Progenitor cell of endocrine pancreas (in vitro differentiated cells): ENCODE data around the gene BMP15. TPM values are rescaled to one million over a fixed set of nuclear protein-coding genes. Genes with fewer than 3 reads are reported as not detected.

Experiments used
- DNase-seq: peaks from one replicate; pipeline ENCODE4 v3.0.0; 2021; ENCODE audit warnings: low spot score; ENCODE audit not compliant: unreplicated experiment
- H3K27ac Mint-ChIP-seq: 2 replicates; pipeline ENCODE4 v1.8.0; 2021; ENCODE audit warnings: mild to moderate bottlenecking, moderate library complexity, mixed read lengths
- H3K27me3 Mint-ChIP-seq: 2 replicates; pipeline ENCODE4 v1.8.0; 2021; ENCODE audit warnings: mixed read lengths
- H3K36me3 Mint-ChIP-seq: 2 replicates; pipeline ENCODE4 v1.8.0; 2022; ENCODE audit warnings: mixed read lengths; ENCODE audit not compliant: insufficient read depth
- H3K4me1 Mint-ChIP-seq: 2 replicates; pipeline ENCODE4 v1.8.0; 2021; ENCODE audit warnings: low read depth, mixed read lengths
- H3K4me3 Mint-ChIP-seq: 2 replicates; pipeline ENCODE4 v1.8.0; 2021; ENCODE audit warnings: low read depth, mild to moderate bottlenecking, moderate library complexity, mixed read lengths
- H3K9me3 Mint-ChIP-seq: 2 replicates; pipeline ENCODE4 v1.8.0; 2021; ENCODE audit warnings: low read depth, mixed read lengths
- CTCF ChIP-seq: fragments of 200-600 bp; sonication (generic); IDR thresholded peaks from one replicate; pipeline ENCODE4 v1.5.0; 2021; ENCODE audit warnings: antibody characterized with exemption, mild to moderate bottlenecking; ENCODE audit not compliant: unreplicated experiment
- total RNA-seq: library from RNA; stranded (reverse); gene quantifications from 2 replicates; pipeline ENCODE4 v1.2.1, GENCODE V29; 2021

BMP15 gene
- total RNA-seq, 1 donor from 2014 or later = not detected

- Mint-ChIP-seq H3K36me3 (no peaks in the 10 kb centered on the region), H3K9me3 (peaks cover 26% of the 10 kb centered on the region), H3K27ac (no peak overlapping the region), H3K4me3 (no peak overlapping the region), H3K4me1 (peaks cover 6% of the 10 kb centered on the region), H3K27me3 (no peaks in the 10 kb centered on the region)
- no peak for DNase-seq
- peak; percentile 32 for TF ChIP-seq CTCF
These were observed 31.1 kb downstream of the BMP15 start for GRCh38 chrX:50941638-50942037.

GRCh38 chrX:50942471-50942870 is 31.9 kb downstream of the BMP15 start:
- H3K27ac Mint-ChIP-seq = no peak overlapping the region
- TF ChIP-seq CTCF = no peak
- peaks cover 6% of the 10 kb centered on the region for H3K4me1 Mint-ChIP-seq
- H3K9me3 Mint-ChIP-seq = peaks cover 26% of the 10 kb centered on the region
- no peak for DNase-seq
- no peaks in the 10 kb centered on the region for H3K36me3 Mint-ChIP-seq
- no peaks in the 10 kb centered on the region for H3K27me3 Mint-ChIP-seq
- H3K4me3 Mint-ChIP-seq = no peak overlapping the region

- Mint-ChIP-seq H3K4me3 (no peak overlapping the region), H3K36me3 (no peaks in the 10 kb centered on the region), H3K27me3 (no peaks in the 10 kb centered on the region), H3K27ac (no peak overlapping the region), H3K9me3 (peaks cover 43% of the 10 kb centered on the region), H3K4me1 (no peaks in the 10 kb centered on the region)
- no peak for DNase-seq
- no peak for TF ChIP-seq CTCF
These were observed 41.9 kb downstream of the BMP15 start for GRCh38 chrX:50952406-50952805.

GRCh38 chrX:50953832-50954231 is 43.3 kb downstream of the BMP15 start:
- no peak for DNase-seq
- Mint-ChIP-seq H3K36me3 (no peaks in the 10 kb centered on the region), H3K9me3 (peaks cover 44% of the 10 kb centered on the region), H3K4me3 (no peak overlapping the region), H3K4me1 (no peaks in the 10 kb centered on the region), H3K27ac (no peak overlapping the region), H3K27me3 (no peaks in the 10 kb centered on the region)
- TF ChIP-seq CTCF = no peak

- Mint-ChIP-seq H3K36me3 (no peaks in the 10 kb centered on the region), H3K27ac (no peak overlapping the region), H3K4me1 (no peaks in the 10 kb centered on the region), H3K9me3 (peaks cover 33% of the 10 kb centered on the region), H3K4me3 (no peak overlapping the region), H3K27me3 (no peaks in the 10 kb centered on the region)
- DNase-seq = no peak
- TF ChIP-seq CTCF = no peak
These were observed 51.6 kb downstream of the BMP15 start for GRCh38 chrX:50962156-50962555.
